Natural killer cell (primary cell): ENCODE measurements around the gene INTS15. TPM values are rescaled to one million over a fixed set of nuclear protein-coding genes. Genes with fewer than 3 reads are reported as not detected.

Source experiments
- ATAC-seq, 3 donors: fragments of 150-1000 bp in 2 of 3; fragments of 200-7000 bp in 1 of 3; cut with Tn5 transposase; 1 replicate in 1 of 3; 2 replicates in 2 of 3; pipeline ENCODE4 v1.10.0; 2021; ENCODE audit warnings: mild to moderate bottlenecking in 2 of 3, moderate library complexity in 2 of 3
- DNase-seq, 2 donors: peaks; one replicate each; pipeline versions ENCODE4 v3.0.0 to v3.0.0-alpha.2; 2013 to 2021; ENCODE audit warnings: mixed read lengths in 1 of 2
- H3K27ac ChIP-seq: one replicate; pipeline ENCODE4 v1.5.1; 2013; ENCODE audit warnings: mild to moderate bottlenecking, low read length
- H3K27me3 ChIP-seq: one replicate; pipeline ENCODE4 v1.6.1; 2013; ENCODE audit warnings: low read length; ENCODE audit not compliant: control insufficient read depth, insufficient read depth
- H3K36me3 ChIP-seq: one replicate; pipeline ENCODE4 v1.6.1; 2013; ENCODE audit warnings: low read length; ENCODE audit not compliant: control insufficient read depth, insufficient read depth
- H3K4me1 ChIP-seq: one replicate; pipeline ENCODE4 v1.6.1; 2013; ENCODE audit warnings: low read length; ENCODE audit not compliant: control insufficient read depth, insufficient read depth
- H3K4me3 ChIP-seq: one replicate; pipeline ENCODE4 v1.5.1; 2013; ENCODE audit warnings: low read length
- H3K9me3 ChIP-seq: one replicate; pipeline ENCODE4 v1.6.1; 2013; ENCODE audit warnings: low read length; ENCODE audit not compliant: control insufficient read depth, insufficient read depth
- H3K27ac Mint-ChIP-seq, 2 donors: one replicate each; pipeline ENCODE4 v1.8.0; 2022; ENCODE audit warnings: mild to moderate bottlenecking in 2 of 2, mixed read lengths in 2 of 2, moderate library complexity in 1 of 2
- H3K27me3 Mint-ChIP-seq, 2 donors: one replicate each; pipeline ENCODE4 v1.8.0; 2022; ENCODE audit warnings: low read depth in 2 of 2, mixed read lengths in 2 of 2
- H3K36me3 Mint-ChIP-seq: one replicate; pipeline ENCODE4 v1.8.0; 2022; ENCODE audit warnings: mixed read lengths
- H3K4me1 Mint-ChIP-seq, 2 donors: one replicate each; pipeline ENCODE4 v1.8.0; 2022; ENCODE audit warnings: mixed read lengths in 2 of 2
- H3K4me3 Mint-ChIP-seq: one replicate; pipeline ENCODE4 v1.8.0; 2022; ENCODE audit warnings: mild to moderate bottlenecking, moderate library complexity, mixed read lengths
- H3K9me3 Mint-ChIP-seq, 2 donors: one replicate each; pipeline ENCODE4 v1.8.0; 2022; ENCODE audit warnings: mixed read lengths in 2 of 2
- CTCF ChIP-seq: fragments of 200-600 bp; IDR thresholded peaks from one replicate; pipeline ENCODE4 v1.8.0; 2022; ENCODE audit warnings: antibody characterized with exemption
- WGBS: methylation state at CpG from one replicate; pipeline ENCODE4 v1.1.7; 2013; ENCODE audit warnings: missing lambda C conversion rate; ENCODE audit not compliant: insufficient coverage; 5-methylcytosine and 5-hydroxymethylcytosine counted together
- intact Hi-C: fragments of 100-400 bp; cut with micrococcal nuclease; formaldehyde crosslinking; loops from one replicate; pipeline ENCODE4 v1.14.2; 2022
- total RNA-seq, 4 donors: library from RNA; stranded (reverse); fragments of 120-200 nt in 1 of 4; gene quantifications; one replicate each; pipeline versions ENCODE4 v1.2.3 to v1.2.4, GENCODE V29; 2013 to 2022

INTS15 gene
- total RNA-seq, 3 donors from 2014 or later (not counting 1 experiment from before 2014, with no cell fraction given): 47.5 to 70.1 (median 60.7) TPM

GRCh38 chr7:6563936-6564770 is 25.7 kb upstream of the INTS15 start:
- Mint-ChIP-seq H3K4me3 (no peak overlapping the region), H3K9me3 (no peaks in the 10 kb centered on the region), H3K36me3 (no peaks in the 10 kb centered on the region), H3K4me1 (no peaks in the 10 kb centered on the region), H3K27ac (no peak overlapping the region), H3K27me3 (peaks cover 9 to 10% of the 10 kb centered on the region in 2 donors)
- Histone ChIP-seq H3K9me3 (no peaks in the 10 kb centered on the region), H3K4me3 (no peak overlapping the region), H3K27ac (no peak overlapping the region), H3K36me3 (no peaks in the 10 kb centered on the region), H3K4me1 (no peaks in the 10 kb centered on the region), H3K27me3 (no peaks in the 10 kb centered on the region)
- DNase-seq (no peak), ATAC-seq (no peak)
- intact Hi-C loops: no loop called here
- WGBS: 89% methylated on average over 12 of the region's 12 CpGs
- TF ChIP-seq CTCF: no peak

- Mint-ChIP-seq H3K27me3 (peaks cover 0 to 4% of the 10 kb centered on the region in 2 donors), H3K9me3 (no peaks in the 10 kb centered on the region), H3K27ac (no peak overlapping the region), H3K4me3 (no peak overlapping the region), H3K36me3 (no peaks in the 10 kb centered on the region), H3K4me1 (no peaks in the 10 kb centered on the region)
- Histone ChIP-seq H3K9me3 (no peaks in the 10 kb centered on the region), H3K4me1 (no peaks in the 10 kb centered on the region), H3K4me3 (no peak overlapping the region), H3K27ac (no peak overlapping the region), H3K27me3 (no peaks in the 10 kb centered on the region), H3K36me3 (no peaks in the 10 kb centered on the region)
- DNase-seq (no peak), ATAC-seq (no peak)
- intact Hi-C loops: no loop called here
- 75% methylated on average over 4 of the region's 4 CpGs for WGBS
- no peak for TF ChIP-seq CTCF
Measured at GRCh38 chr7:6565655-6566054, 24.2 kb upstream of the INTS15 start.

- Mint-ChIP-seq H3K4me3 (no peak overlapping the region), H3K9me3 (no peaks in the 10 kb centered on the region), H3K4me1 (no peaks in the 10 kb centered on the region), H3K36me3 (no peaks in the 10 kb centered on the region), H3K27me3 (peaks cover 5 to 8% of the 10 kb centered on the region in 2 donors), H3K27ac (no peak overlapping the region)
- Histone ChIP-seq H3K27ac (no peak overlapping the region), H3K9me3 (no peaks in the 10 kb centered on the region), H3K36me3 (no peaks in the 10 kb centered on the region), H3K4me3 (no peak overlapping the region), H3K27me3 (no peaks in the 10 kb centered on the region), H3K4me1 (no peaks in the 10 kb centered on the region)
- no peak for TF ChIP-seq CTCF
- intact Hi-C loops: no loop called here
- DNase-seq (no peak), ATAC-seq (no peak)
- WGBS: 89% methylated on average over 2 of the region's 3 CpGs
Measured at GRCh38 chr7:6567886-6568285, 21.9 kb upstream of the INTS15 start.
